ENCODE measurements around the gene DYRK1A.
A peak's percentile ranks its signal among the peaks of the same experiment; 100 is the strongest.

The DYRK1A gene

DNA sequence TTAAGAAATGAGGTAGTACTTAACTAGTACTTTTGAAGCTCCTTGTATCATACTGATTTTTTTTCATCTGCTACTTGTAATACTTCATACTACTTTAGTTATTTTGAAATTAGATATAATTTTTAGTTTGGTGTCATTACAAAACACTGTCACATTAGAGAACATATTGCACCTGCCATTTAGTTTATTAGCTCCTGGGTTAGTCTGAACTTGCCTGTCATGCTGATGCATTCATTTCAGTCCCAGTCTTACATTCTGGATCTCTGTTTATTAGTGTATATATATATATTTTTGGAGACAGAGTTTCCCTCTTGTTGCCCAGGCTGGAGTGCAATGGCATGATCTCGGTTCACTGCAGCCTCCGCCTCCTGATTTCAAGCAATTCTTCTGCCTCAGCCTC is 50.3 kb downstream of the DYRK1A start:
- Histone ChIP-seq H3K4me1 (ENCODE audit: control insufficient read depth, insufficient read depth, low read length) (peaks cover 32% of the 10 kb centered on the region), H3K4me3 (ENCODE audit: low read depth, low read length) (no peak overlapping the region), H3K9me3 (ENCODE audit: control insufficient read depth, insufficient read depth, low read depth, low read length) (no peaks in the 10 kb centered on the region), H3K36me3 (ENCODE audit: control insufficient read depth in 2 of 2, insufficient read depth in 1 of 2, low read length in 2 of 2) (no peaks in the 10 kb centered on the region; a peak in 1 of 3 replicates), H3K27ac (ENCODE audit: extremely low read depth, low read depth, low read length) (no peak overlapping the region)
- ChIA-PET POLR2A (no interaction called here), CTCF (interaction anchor here (0.7 to 1.0 kb wide), 4 partner anchors 26 to 405 kb away, joined by 3 to 4 read pairs (median 3); no protein-coding TSS in a partner anchor)
- no peak for TF ChIP-seq GLI2 (tag by site-specific recombination; IDR thresholded peaks at IDR 0.05; ENCODE audit: borderline replicate concordance, low read depth)
- TF ChIP-seq IKZF3 (tag by site-specific recombination; IDR thresholded peaks at IDR 0.05): no peak
- no peak for TF ChIP-seq GLI4 (tag by site-specific recombination; IDR thresholded peaks at IDR 0.05)
- TF ChIP-seq ZNF701 (tag by site-specific recombination; IDR thresholded peaks at IDR 0.05): no peak
- TF ChIP-seq, protein P1, sequence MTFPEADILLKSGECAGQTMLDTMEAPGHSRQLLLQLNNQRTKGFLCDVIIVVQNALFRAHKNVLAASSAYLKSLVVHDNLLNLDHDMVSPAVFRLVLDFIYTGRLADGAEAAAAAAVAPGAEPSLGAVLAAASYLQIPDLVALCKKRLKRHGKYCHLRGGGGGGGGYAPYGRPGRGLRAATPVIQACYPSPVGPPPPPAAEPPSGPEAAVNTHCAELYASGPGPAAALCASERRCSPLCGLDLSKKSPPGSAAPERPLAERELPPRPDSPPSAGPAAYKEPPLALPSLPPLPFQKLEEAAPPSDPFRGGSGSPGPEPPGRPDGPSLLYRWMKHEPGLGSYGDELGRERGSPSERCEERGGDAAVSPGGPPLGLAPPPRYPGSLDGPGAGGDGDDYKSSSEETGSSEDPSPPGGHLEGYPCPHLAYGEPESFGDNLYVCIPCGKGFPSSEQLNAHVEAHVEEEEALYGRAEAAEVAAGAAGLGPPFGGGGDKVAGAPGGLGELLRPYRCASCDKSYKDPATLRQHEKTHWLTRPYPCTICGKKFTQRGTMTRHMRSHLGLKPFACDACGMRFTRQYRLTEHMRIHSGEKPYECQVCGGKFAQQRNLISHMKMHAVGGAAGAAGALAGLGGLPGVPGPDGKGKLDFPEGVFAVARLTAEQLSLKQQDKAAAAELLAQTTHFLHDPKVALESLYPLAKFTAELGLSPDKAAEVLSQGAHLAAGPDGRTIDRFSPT (tag by site-specific recombination; IDR thresholded peaks at IDR 0.05): no peak
- TF ChIP-seq ZFP69B (tag by site-specific recombination; IDR thresholded peaks at IDR 0.05): no peak
- no peak for TF ChIP-seq ZNF248 (tag by site-specific recombination; IDR thresholded peaks at IDR 0.05)
- no peak for TF ChIP-seq EGR2 (tag by site-specific recombination; IDR thresholded peaks at IDR 0.05; ENCODE audit: low read depth)
- TF ChIP-seq, protein P2, sequence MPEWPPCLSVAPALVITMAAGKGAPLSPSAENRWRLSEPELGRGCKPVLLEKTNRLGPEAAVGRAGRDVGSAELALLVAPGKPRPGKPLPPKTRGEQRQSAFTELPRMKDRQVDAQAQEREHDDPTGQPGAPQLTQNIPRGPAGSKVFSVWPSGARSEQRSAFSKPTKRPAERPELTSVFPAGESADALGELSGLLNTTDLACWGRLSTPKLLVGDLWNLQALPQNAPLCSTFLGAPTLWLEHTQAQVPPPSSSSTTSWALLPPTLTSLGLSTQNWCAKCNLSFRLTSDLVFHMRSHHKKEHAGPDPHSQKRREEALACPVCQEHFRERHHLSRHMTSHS (tag by site-specific recombination; IDR thresholded peaks at IDR 0.05): no peak

- ChIA-PET POLR2A (no interaction called here), CTCF (interaction anchor here (1.0 to 2.7 kb wide), 3 partner anchors 12 to 32 kb away, joined by 3 to 12 read pairs (median 5); no protein-coding TSS in a partner anchor)
- TF ChIP-seq PRDM6 (tag by site-specific recombination; IDR thresholded peaks at IDR 0.05) (peak; percentile 23; the same call in 1 of the 2 replicates), ZNF10 (tag by site-specific recombination; IDR thresholded peaks at IDR 0.05) (peak; percentile 87), ZNF623 (tag by site-specific recombination; IDR thresholded peaks at IDR 0.05) (peak; percentile 86), ZNF221 (tag by site-specific recombination; IDR thresholded peaks at IDR 0.05; ENCODE audit: borderline replicate concordance) (no peak)
- TF ChIP-seq, protein P3, sequence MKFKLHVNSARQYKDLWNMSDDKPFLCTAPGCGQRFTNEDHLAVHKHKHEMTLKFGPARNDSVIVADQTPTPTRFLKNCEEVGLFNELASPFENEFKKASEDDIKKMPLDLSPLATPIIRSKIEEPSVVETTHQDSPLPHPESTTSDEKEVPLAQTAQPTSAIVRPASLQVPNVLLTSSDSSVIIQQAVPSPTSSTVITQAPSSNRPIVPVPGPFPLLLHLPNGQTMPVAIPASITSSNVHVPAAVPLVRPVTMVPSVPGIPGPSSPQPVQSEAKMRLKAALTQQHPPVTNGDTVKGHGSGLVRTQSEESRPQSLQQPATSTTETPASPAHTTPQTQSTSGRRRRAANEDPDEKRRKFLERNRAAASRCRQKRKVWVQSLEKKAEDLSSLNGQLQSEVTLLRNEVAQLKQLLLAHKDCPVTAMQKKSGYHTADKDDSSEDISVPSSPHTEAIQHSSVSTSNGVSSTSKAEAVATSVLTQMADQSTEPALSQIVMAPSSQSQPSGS (tag by site-specific recombination; IDR thresholded peaks at IDR 0.05; ENCODE audit: low read depth): peak; percentile 82
- H3K9me3 ChIP-seq (ENCODE audit: control insufficient read depth, insufficient read depth, low read depth, low read length): no peaks in the 10 kb centered on the region
- H3K27ac ChIP-seq (ENCODE audit: extremely low read depth, low read depth, low read length): no peak overlapping the region
- H3K36me3 ChIP-seq (ENCODE audit: control insufficient read depth in 2 of 2, insufficient read depth in 1 of 2, low read length in 2 of 2): peaks cover 0 to 10% of the 10 kb centered on the region in 2 experiments; a peak in 2 of 3 replicates
- peaks cover 31% of the 10 kb centered on the region for H3K4me1 ChIP-seq (ENCODE audit: control insufficient read depth, insufficient read depth, low read length)
- H3K4me3 ChIP-seq (ENCODE audit: low read depth, low read length): no peak overlapping the region
Observed at GRCh38 chr21:37419228-37419906, 52.8 kb downstream of the DYRK1A start.

GRCh38 chr21:37421306-37421705 is 54.7 kb downstream of the DYRK1A start:
- H3K4me3 ChIP-seq (ENCODE audit: low read depth, low read length): no peak overlapping the region
- H3K36me3 ChIP-seq (ENCODE audit: control insufficient read depth in 2 of 2, insufficient read depth in 1 of 2, low read length in 2 of 2): peaks cover 0 to 18% of the 10 kb centered on the region in 2 experiments; a peak in 2 of 3 replicates
- ChIA-PET POLR2A (no interaction called here), CTCF (interaction anchor here (1.1 kb wide), 1 partner anchor 41 kb away, joined by 3 read pairs; no protein-coding TSS in a partner anchor)
- H3K27ac ChIP-seq (ENCODE audit: extremely low read depth, low read depth, low read length): no peak overlapping the region
- H3K9me3 ChIP-seq (ENCODE audit: control insufficient read depth, insufficient read depth, low read depth, low read length): no peaks in the 10 kb centered on the region
- peaks cover 22% of the 10 kb centered on the region for H3K4me1 ChIP-seq (ENCODE audit: control insufficient read depth, insufficient read depth, low read length)
- TF ChIP-seq FEZF1 (tag by site-specific recombination; IDR thresholded peaks at IDR 0.05) (no peak), ZBTB21 (tag by site-specific recombination; IDR thresholded peaks at IDR 0.05) (no peak), ZNF426 (tag by site-specific recombination; IDR thresholded peaks at IDR 0.05) (no peak), ZNF121 (tag by site-specific recombination; IDR thresholded peaks at IDR 0.05) (no peak), REPIN1 (tag by site-specific recombination; IDR thresholded peaks at IDR 0.05; ENCODE audit: low read depth) (no peak), ZNF140 (tag by site-specific recombination; IDR thresholded peaks at IDR 0.05) (no peak), GLI4 (tag by site-specific recombination; IDR thresholded peaks at IDR 0.05) (no peak), PRDM1 (tag by site-specific recombination; IDR thresholded peaks at IDR 0.05) (no peak), ZNF843 (tag by site-specific recombination; IDR thresholded peaks at IDR 0.05) (no peak), ZIC2 (tag by site-specific recombination; IDR thresholded peaks at IDR 0.05) (no peak), ZNF701 (tag by site-specific recombination; IDR thresholded peaks at IDR 0.05) (no peak), RBAK (tag by site-specific recombination; IDR thresholded peaks at IDR 0.05) (no peak), ZNF335 (tag by site-specific recombination; conservative IDR thresholded peaks at IDR 0.05) (no peak), ZNF747 (tag by site-specific recombination; IDR thresholded peaks at IDR 0.05) (no peak), ZNF24 (tag by site-specific recombination; IDR thresholded peaks at IDR 0.05) (no peak)

Data from HEK293 (cell line).